ENCODE data around the gene CAPN9. TPM values are rescaled to one million over a fixed set of nuclear protein-coding genes. Genes with fewer than 3 reads are reported as not detected.
"Not testable (repeated sequence)": the region's sequence is repeated elsewhere in the genome, so short reads cannot be mapped to it uniquely, and the experiment has no call there.

Gene CAPN9
- total RNA-seq, 4 donors from 2014 or later, result 1.2 TPM; not detected in 3

GRCh38 chr1:230766318-230766717 is 19.1 kb downstream of the CAPN9 start:
- Histone ChIP-seq H3K4me3 (no peak overlapping the region), H3K36me3 (no peaks in the 10 kb centered on the region), H3K27ac (no peak overlapping the region), H3K27me3 (no peaks in the 10 kb centered on the region), H3K9me3 (no peaks in the 10 kb centered on the region), H3K4me1 (peaks cover 0 to 5% (median 0%) of the 10 kb centered on the region in 3 donors)
- no peak for ATAC-seq
- no peak for TF ChIP-seq POLR2AphosphoS5 (IDR thresholded peaks at IDR 0.05)
- no peak for TF ChIP-seq CTCF (IDR thresholded peaks at IDR 0.05)
- TF ChIP-seq EP300 (IDR thresholded peaks at IDR 0.05), result no peak
- no peak for TF ChIP-seq POLR2A (IDR thresholded peaks at IDR 0.05)
- 89% methylated on average over 3 of the region's 3 CpGs for WGBS, 2 donors (ENCODE audit: low coverage in 1 of 2)

- H3K4me1 ChIP-seq, H3K27me3 ChIP-seq, H3K27ac ChIP-seq, H3K4me3 ChIP-seq, ATAC-seq, H3K36me3 ChIP-seq, H3K9me3 ChIP-seq: not testable (repeated sequence)
- 84 to 90% methylated on average over 7 to 8 of the region's 8 CpGs for WGBS, 2 donors (ENCODE audit: low coverage in 1 of 2)
Observed at GRCh38 chr1:230767859-230768612, 20.8 kb downstream of the CAPN9 start.

GRCh38 chr1:230768903-230769570 is 21.8 kb downstream of the CAPN9 start:
- Histone ChIP-seq H3K4me3 (no peak overlapping the region), H3K27ac (no peak overlapping the region), H3K9me3 (no peaks in the 10 kb centered on the region), H3K36me3 (no peaks in the 10 kb centered on the region), H3K27me3 (no peaks in the 10 kb centered on the region), H3K4me1 (peaks cover 0 to 14% (median 0%) of the 10 kb centered on the region in 3 donors)
- ATAC-seq, result peak; percentile 47
- WGBS, 2 donors (ENCODE audit: low coverage in 1 of 2), result 20 to 33% methylated on average over 4 to 5 of the region's 15 CpGs
- TF ChIP-seq CTCF (IDR thresholded peaks at IDR 0.05), result no peak
- TF ChIP-seq EP300 (IDR thresholded peaks at IDR 0.05), result no peak
- TF ChIP-seq POLR2AphosphoS5 (IDR thresholded peaks at IDR 0.05), result no peak
- TF ChIP-seq POLR2A (IDR thresholded peaks at IDR 0.05), result no peak

GRCh38 chr1:230770317-230770716 is 23.1 kb downstream of the CAPN9 start:
- no peaks in the 10 kb centered on the region for H3K36me3 ChIP-seq
- H3K27ac ChIP-seq, result no peak overlapping the region
- ATAC-seq, result no peak
- WGBS, 2 donors (ENCODE audit: low coverage in 1 of 2), result 80 to 100% methylated on average over 1 of the region's 1 CpG
- peaks cover 0 to 14% (median 0%) of the 10 kb centered on the region in 3 donors for H3K4me1 ChIP-seq
- no peaks in the 10 kb centered on the region for H3K9me3 ChIP-seq
- H3K27me3 ChIP-seq, result no peaks in the 10 kb centered on the region
- no peak overlapping the region for H3K4me3 ChIP-seq
- TF ChIP-seq CTCF (IDR thresholded peaks at IDR 0.05), result no peak
- TF ChIP-seq EP300 (IDR thresholded peaks at IDR 0.05), result no peak
- TF ChIP-seq POLR2AphosphoS5 (IDR thresholded peaks at IDR 0.05), result no peak
- no peak for TF ChIP-seq POLR2A (IDR thresholded peaks at IDR 0.05)

- WGBS, 2 donors (ENCODE audit: low coverage in 1 of 2), result 77 to 79% methylated on average over 3 to 4 of the region's 13 CpGs
- no peak for ATAC-seq
- Histone ChIP-seq H3K4me3 (no peak overlapping the region), H3K4me1 (peaks cover 0 to 14% (median 0%) of the 10 kb centered on the region in 3 donors), H3K27me3 (no peaks in the 10 kb centered on the region), H3K27ac (no peak overlapping the region), H3K9me3 (no peaks in the 10 kb centered on the region), H3K36me3 (no peaks in the 10 kb centered on the region)
- no peak for TF ChIP-seq POLR2AphosphoS5 (IDR thresholded peaks at IDR 0.05)
- TF ChIP-seq CTCF (IDR thresholded peaks at IDR 0.05), result no peak
- TF ChIP-seq EP300 (IDR thresholded peaks at IDR 0.05), result no peak
- TF ChIP-seq POLR2A (IDR thresholded peaks at IDR 0.05), result no peak
Observed at GRCh38 chr1:230771773-230772354, 24.7 kb downstream of the CAPN9 start.

Data from gastroesophageal sphincter (tissue), 4 donors.